Measurements from ENCODE around the gene PCBP3. TPM values are rescaled to one million over a fixed set of nuclear protein-coding genes. Genes with fewer than 3 reads are reported as not detected.

PCBP3 gene
- total RNA-seq, 2 experiments from 2014 or later, result 3.4 to 3.8 TPM

GRCh38 chr21:45768011-45768739, 124.7 kb downstream of the PCBP3 start:
- no peak overlapping the region for H3K27ac ChIP-seq (ENCODE audit: low read depth in 1 of 2, low read length in 2 of 2)
- no peaks in the 10 kb centered on the region for H3K27me3 Mint-ChIP-seq
- H3K9me3 Mint-ChIP-seq, result no peaks in the 10 kb centered on the region
- H3K9me3 ChIP-seq (ENCODE audit: control insufficient read depth in 1 of 2, insufficient read depth in 1 of 2, low read length in 2 of 2), result no peaks in the 10 kb centered on the region
- peak overlapping the region; percentile 62 for H3K4me3 Mint-ChIP-seq
- ATAC-seq (ENCODE audit: poor library complexity) (peak; percentile 13), DNase-seq (no peak)
- H3K4me3 ChIP-seq (ENCODE audit: low read length), result no peak overlapping the region
- POLR2A ChIA-PET, result no interaction called here
- H3K36me3 Mint-ChIP-seq (ENCODE audit: low read depth), result no peaks in the 10 kb centered on the region
- CTCF ChIA-PET, result no interaction called here
- peaks cover 49% of the 10 kb centered on the region for H3K4me1 Mint-ChIP-seq (ENCODE audit: low read depth)
- TF ChIP-seq, protein P1, sequence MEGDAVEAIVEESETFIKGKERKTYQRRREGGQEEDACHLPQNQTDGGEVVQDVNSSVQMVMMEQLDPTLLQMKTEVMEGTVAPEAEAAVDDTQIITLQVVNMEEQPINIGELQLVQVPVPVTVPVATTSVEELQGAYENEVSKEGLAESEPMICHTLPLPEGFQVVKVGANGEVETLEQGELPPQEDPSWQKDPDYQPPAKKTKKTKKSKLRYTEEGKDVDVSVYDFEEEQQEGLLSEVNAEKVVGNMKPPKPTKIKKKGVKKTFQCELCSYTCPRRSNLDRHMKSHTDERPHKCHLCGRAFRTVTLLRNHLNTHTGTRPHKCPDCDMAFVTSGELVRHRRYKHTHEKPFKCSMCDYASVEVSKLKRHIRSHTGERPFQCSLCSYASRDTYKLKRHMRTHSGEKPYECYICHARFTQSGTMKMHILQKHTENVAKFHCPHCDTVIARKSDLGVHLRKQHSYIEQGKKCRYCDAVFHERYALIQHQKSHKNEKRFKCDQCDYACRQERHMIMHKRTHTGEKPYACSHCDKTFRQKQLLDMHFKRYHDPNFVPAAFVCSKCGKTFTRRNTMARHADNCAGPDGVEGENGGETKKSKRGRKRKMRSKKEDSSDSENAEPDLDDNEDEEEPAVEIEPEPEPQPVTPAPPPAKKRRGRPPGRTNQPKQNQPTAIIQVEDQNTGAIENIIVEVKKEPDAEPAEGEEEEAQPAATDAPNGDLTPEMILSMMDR (IDR thresholded peaks at IDR 0.05), result no peak
- H3K36me3 ChIP-seq (ENCODE audit: insufficient read depth, low read length), result no peaks in the 10 kb centered on the region
- H3K27me3 ChIP-seq (ENCODE audit: control insufficient read depth in 1 of 2, insufficient read depth in 2 of 2, low read length in 2 of 2), result no peaks in the 10 kb centered on the region
- H3K27ac Mint-ChIP-seq, result peak overlapping the region; percentile 94
- intact Hi-C loops (cut with DNase I, micrococcal nuclease), result loop anchor here in 1 of 2 experiments (10.0 kb wide), 3 partner anchors 47 to 153 kb away; partner anchors contain the start of gene PCBP3
- H3K4me1 ChIP-seq (ENCODE audit: insufficient read depth, low read length), result peaks cover 30% of the 10 kb centered on the region

DNA sequence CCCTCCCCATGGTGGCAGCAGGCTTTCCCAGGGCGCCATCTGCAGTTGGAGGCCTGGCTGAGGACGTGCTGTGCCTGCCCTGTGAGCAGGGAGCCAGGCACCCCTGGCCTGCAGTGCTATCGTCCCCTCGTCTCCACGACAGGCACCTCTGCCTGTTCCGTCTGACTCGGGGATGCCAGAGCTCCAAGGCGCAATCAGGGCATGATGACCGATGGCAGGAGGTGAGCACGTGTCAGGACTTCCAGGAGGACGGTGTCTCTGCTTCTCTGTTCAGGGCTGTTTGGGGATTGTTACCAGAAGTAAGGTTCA, 125.2 kb downstream of the PCBP3 start:
- no peaks in the 10 kb centered on the region for H3K9me3 Mint-ChIP-seq
- no peaks in the 10 kb centered on the region for H3K9me3 ChIP-seq (ENCODE audit: control insufficient read depth in 1 of 2, insufficient read depth in 1 of 2, low read length in 2 of 2)
- intact Hi-C loops (cut with DNase I, micrococcal nuclease), result loop anchor here in 1 of 2 experiments (10.0 kb wide), 3 partner anchors 46 to 154 kb away; partner anchors contain the start of gene PCBP3
- no peaks in the 10 kb centered on the region for H3K27me3 Mint-ChIP-seq
- peak overlapping the region; percentile 77 for H3K4me3 Mint-ChIP-seq
- H3K36me3 Mint-ChIP-seq (ENCODE audit: low read depth), result no peaks in the 10 kb centered on the region
- H3K36me3 ChIP-seq (ENCODE audit: insufficient read depth, low read length), result no peaks in the 10 kb centered on the region
- peaks cover 30% of the 10 kb centered on the region for H3K4me1 ChIP-seq (ENCODE audit: insufficient read depth, low read length)
- no peak overlapping the region for H3K27ac ChIP-seq (ENCODE audit: low read depth in 1 of 2, low read length in 2 of 2)
- no peaks in the 10 kb centered on the region for H3K27me3 ChIP-seq (ENCODE audit: control insufficient read depth in 1 of 2, insufficient read depth in 2 of 2, low read length in 2 of 2)
- ChIA-PET POLR2A (no interaction called here), CTCF (no interaction called here)
- ATAC-seq (ENCODE audit: poor library complexity) (no peak), DNase-seq (peak in 5 of 14 experiments; percentile 15 to 42 (median 27))
- peaks cover 49% of the 10 kb centered on the region for H3K4me1 Mint-ChIP-seq (ENCODE audit: low read depth)
- TF ChIP-seq, protein P1 (IDR thresholded peaks at IDR 0.05), result no peak
- H3K4me3 ChIP-seq (ENCODE audit: low read length), result no peak overlapping the region
- H3K27ac Mint-ChIP-seq, result peak overlapping the region; percentile 94

GRCh38 chr21:45769294-45769693, 125.8 kb downstream of the PCBP3 start:
- H3K4me3 Mint-ChIP-seq, result peak overlapping the region; percentile 77
- Histone ChIP-seq H3K36me3 (ENCODE audit: insufficient read depth, low read length) (no peaks in the 10 kb centered on the region), H3K4me1 (ENCODE audit: insufficient read depth, low read length) (peaks cover 30% of the 10 kb centered on the region), H3K4me3 (ENCODE audit: low read length) (no peak overlapping the region), H3K9me3 (ENCODE audit: control insufficient read depth in 1 of 2, insufficient read depth in 1 of 2, low read length in 2 of 2) (no peaks in the 10 kb centered on the region), H3K27ac (ENCODE audit: low read depth in 1 of 2, low read length in 2 of 2) (no peak overlapping the region), H3K27me3 (ENCODE audit: control insufficient read depth in 1 of 2, insufficient read depth in 2 of 2, low read length in 2 of 2) (no peaks in the 10 kb centered on the region)
- no peaks in the 10 kb centered on the region for H3K27me3 Mint-ChIP-seq
- ChIA-PET CTCF (no interaction called here), POLR2A (no interaction called here)
- intact Hi-C loops (cut with DNase I, micrococcal nuclease), result loop anchor here in 1 of 2 experiments (10.0 kb wide), 3 partner anchors 46 to 154 kb away; partner anchors contain the start of gene PCBP3
- H3K27ac Mint-ChIP-seq, result peak overlapping the region; percentile 94
- peak; percentile 39 for ATAC-seq (ENCODE audit: poor library complexity)
- peak in 4 of 14 experiments; percentile 8 to 42 (median 28) for DNase-seq
- no peaks in the 10 kb centered on the region for H3K9me3 Mint-ChIP-seq
- peaks cover 49% of the 10 kb centered on the region for H3K4me1 Mint-ChIP-seq (ENCODE audit: low read depth)
- no peaks in the 10 kb centered on the region for H3K36me3 Mint-ChIP-seq (ENCODE audit: low read depth)
- TF ChIP-seq, protein P1 (IDR thresholded peaks at IDR 0.05), result no peak

Data from CD4-positive, alpha-beta T cell (primary cell).